NCI-H460 (cell line): Measurements from ENCODE around the gene GLB1L. TPM values are rescaled to one million over a fixed set of nuclear protein-coding genes. Genes with fewer than 3 reads are reported as not detected.

Experiments used
- DNase-seq: peaks from one replicate; pipeline ENCODE4 v3.0.0-alpha.2; 2016; ENCODE audit warnings: low read depth; ENCODE audit errors: extremely low read depth
- total RNA-seq: library from RNA; depleted of rRNA; stranded (reverse); fragments of >200 nt; shearing (Covaris generic); gene quantifications from 2 replicates; pipeline ENCODE4 v1.2.3, GENCODE V29; 2014

Gene GLB1L
- total RNA-seq, 1 experiment from 2014 or later = 14.0 TPM

DNA sequence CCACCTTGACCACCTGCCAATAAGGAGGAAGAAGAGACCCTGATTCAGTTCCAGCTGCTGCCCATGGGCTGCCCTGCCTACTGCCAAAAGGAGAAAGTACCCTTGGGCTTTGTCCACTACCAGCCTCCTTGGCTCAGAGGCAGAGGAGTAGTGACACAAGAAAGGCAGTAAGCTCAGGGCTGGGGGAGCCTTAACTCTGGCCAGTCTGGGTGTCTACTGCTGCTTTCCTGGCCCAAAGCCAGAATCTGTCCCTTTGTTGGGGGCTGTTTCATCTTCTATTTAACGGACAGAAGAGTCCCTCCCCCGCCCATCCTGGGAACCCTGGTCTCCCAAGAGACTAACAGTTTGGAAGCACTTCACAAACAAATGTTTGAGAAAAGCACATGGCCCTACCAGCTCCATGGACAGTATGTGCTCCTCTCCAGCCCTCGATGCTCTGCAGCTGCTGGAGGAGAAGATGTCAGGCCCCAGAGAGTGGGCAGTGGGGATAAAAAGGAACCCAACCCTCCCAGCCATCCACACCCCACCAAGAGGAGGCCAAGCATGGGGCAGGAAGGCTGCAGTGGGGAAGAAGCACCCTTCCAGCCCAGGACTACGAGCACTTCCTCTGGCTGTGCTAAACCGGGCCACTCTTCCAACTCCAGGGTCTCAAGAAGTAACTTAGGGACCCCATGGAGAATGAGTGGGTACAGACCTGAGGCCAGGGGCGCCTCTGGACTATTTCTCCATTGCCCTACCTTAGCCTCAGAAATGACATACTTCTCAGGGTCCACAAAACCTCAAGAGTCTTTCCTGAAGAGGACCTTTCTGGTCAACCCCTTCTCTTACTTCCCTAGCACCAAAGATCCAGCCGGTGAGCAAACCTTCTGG, 17.0 kb downstream of the GLB1L start:
- no peak for DNase-seq

DNA sequence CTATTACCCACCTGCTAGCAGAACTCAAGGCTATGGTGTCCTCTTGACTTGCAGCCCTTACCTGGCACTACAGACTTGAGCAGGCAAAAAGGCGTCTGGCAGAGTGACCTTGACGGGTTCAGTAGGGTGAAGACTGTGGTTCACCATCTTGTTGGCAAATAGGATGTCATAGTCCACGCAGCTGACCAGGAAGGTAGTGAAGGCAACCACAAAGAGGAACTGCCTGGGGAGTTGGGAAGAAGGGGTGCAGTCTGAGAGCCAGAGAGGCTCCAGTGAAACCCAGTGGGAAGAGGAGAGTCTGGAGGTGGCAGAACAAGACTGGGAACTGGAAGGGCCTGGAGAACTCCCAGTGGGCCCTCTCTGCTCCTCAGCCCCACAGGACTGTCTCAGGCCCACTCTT, 19.9 kb downstream of the GLB1L start:
- no peak for DNase-seq

DNA sequence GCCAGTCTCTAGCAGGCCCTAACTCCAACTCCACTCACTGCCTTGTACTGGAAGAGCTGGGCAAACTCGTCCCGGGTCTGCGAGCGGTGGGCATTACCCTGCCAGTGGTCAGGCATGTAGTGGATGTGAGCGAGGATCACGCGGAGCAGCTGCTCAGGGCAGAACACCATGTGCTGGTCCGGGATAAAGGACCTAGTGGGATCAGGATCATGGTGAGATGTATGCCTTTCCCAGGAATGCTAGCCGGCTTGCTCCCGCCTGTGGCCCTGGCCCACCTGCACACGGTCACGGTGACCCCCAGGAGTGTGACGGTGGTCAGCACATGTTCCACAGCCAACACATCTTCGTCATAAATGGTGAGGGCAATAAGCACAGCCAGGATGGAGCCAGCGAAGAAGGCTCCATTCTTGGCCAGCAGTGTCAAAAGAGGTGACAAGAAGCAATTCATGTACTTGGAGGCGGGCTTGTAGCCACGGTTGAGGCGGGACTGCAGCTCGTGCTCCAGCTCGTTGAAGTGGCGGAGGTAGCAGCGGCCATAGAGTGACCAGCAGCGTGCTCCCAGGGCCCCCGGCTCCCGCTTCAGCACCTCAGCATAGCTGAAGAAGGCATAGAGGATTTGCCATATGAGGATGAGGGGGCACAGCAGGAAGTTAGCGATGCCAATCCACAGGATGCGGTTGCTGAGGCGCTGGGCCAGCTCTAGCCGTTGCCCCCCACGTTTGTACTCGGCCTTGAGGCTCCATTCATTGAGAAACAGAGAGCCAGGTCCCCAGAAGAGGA, 21.2 kb downstream of the GLB1L start:
- DNase-seq = no peak

DNA sequence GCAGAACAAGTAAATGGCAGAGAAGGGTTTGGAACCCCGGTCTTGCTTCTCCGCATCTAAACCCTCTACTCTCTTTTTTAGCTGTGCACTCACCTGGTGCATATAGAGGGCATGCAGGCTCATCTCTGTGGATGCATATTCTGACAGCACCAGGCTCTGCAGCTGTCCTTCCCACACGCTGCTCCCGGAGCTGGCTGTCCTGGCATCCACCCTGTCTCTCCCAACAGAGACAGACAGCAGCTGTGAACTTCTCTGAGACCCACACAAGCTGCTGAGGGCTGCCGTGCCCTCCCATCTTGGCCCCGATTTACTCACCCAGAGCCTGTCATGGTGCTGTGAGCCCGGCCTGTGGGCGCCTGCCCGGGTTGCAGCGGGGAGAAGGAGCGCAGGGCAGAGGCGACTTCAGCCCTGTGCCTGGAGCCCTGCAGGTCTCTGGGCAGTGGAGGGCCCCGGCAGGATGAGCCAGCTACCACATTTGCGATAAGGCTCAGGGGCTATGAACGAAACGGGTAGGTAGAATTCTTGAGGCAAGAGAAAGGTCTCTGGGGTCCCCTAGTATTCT, 23.2 kb downstream of the GLB1L start:
- DNase-seq = no peak

DNA sequence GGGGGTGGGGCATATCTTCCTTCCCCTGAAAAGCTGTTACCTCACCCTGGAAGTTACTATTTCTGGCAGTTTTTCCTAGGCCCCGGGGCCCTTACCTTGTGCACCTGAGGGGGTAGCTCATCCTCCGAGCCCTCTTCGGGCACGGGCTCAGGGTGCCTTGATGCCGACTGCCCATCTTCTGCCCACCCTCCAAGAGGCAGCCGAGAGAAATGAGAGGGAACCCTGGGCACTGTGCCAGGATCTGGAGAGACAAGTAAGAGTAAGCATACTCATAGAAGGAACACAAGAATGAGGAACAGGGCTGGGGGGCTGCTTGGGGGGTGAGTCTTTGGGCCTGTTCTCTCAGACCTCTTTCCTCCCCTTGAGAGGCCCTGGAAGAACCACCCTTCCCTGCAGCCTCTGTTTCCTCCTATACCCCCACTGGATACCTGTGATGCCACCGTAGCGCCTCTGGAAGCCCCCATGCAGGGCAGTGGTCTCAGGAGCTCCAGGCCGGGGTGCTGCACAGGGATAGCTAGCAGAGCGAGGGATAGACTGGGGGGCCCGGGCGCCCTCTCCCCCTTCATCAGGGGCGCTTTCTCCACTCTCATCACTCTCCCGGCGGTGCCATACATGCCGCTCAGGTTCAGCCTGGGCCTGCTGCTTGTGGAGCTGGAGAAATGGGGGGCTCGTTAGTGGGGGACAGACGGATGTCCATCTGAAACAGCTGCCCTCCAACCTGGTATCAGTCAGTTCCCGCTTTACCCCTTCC, 24.4 kb downstream of the GLB1L start:
- no peak for DNase-seq

DNA sequence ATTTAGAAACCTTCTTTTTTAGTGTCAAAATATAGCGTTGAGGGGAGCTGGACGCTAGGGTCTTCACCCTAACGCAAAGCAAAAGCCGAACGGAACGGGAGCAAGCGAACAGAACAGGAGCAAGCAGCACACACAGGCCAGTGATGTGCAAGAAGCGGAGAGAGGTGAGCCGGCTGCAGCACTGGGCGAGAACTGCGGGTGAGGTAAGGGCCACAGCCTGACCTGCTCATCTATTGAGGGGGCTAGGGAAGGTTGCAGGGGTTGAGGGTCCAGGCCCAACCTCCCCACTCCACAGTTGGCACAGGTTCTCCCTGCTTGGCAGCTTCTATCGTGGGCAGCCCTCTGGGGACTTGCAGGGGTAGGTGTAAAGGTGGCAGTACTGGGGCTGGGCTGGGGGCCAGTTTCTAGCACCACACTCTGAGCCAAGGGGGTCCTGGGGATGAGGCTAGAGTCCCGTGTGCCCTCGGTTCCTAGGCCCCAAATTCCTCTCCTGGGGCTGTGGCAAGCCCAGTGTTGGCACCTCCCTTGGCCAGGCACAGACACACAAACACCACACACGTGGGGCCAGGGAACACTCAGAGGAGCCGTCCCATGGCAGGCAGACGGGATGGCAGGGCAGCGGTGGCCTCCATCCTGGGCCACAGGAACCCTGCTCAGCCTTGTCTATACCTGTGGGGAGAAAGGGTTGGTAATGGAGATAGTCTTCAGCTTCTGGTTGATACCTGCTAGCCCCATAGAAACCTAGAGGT, 25.3 kb downstream of the GLB1L start:
- no peak for DNase-seq

DNA sequence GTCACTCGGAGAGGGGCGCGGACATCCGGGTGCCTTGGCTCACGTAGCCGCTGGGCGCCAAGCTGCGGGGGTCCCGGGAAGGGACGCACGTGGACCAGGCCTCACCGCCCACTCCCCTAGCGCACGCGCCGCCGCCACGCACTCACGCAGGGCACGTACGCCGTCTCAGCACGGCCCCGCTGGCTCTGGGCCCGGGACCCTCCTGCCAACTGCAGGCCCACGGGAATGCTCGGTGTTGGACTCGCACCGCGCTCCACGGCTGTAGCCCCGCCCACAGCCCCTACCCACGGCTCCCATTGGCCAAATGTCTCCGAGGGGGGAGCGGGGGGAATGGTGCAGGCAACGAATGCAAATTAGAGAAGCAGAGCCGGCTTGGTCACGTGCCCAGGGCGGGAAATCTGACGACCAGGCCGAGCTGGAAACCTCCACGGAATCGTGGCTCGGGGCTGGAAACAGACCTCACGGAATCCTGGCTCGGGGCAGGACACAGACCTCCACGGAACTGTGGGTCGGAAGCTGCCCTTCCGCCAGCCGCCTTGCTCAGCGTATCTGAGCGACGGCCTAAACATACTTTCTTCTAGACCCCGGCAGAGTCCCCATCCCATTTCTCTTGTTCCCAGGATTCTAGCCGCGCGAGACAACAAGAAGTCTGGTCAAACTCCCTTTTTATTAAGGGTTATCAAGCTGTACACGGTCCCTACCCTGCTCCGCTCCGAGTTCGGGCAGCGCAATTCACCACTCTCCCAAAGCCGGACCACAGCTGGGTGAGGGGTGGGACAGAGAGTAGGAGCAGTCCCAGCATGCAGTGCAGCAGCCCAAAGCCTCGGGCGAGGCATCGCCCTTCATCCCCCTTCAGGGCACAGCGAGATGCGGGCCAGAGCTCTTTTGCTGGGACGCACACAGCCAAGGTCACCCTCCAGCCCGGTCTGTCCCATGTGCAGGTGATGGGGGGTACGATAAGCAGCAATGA, 26.2 kb downstream of the GLB1L start, which contains the start of gene ABCB6:
Gene ABCB6 (minus strand): TSS at position 227 of the 970 bp plus-strand sequence. CDS start 285 bp downstream, outside the sequence.
- peak; percentile 93 for DNase-seq

DNA sequence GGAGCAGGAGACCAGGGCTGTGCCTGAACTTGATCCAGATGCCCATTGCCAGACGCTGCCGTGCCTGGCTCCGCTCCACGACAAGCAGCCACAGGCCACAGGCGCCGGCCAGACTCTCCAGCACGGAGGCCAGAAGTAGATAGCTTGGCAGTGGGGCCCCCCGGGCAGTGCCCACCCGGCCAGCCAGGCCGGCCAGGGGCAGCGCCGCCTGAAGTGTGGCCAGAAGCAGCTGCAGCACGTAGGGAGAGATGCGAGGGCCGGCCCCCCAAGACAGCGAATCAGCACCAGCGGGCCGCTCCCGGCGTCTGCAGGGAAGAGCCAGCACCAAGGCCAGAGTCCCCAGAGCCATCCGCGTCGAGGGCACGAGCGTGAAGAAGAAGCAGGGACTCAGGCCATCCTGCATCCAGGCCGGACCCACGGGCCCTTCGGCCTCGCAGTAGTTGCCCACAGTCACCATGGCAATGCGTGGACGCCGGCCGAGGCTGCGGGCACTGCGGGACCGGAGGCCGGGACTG, 27.0 kb downstream of the GLB1L start:
- peak; percentile 48 for DNase-seq

DNA sequence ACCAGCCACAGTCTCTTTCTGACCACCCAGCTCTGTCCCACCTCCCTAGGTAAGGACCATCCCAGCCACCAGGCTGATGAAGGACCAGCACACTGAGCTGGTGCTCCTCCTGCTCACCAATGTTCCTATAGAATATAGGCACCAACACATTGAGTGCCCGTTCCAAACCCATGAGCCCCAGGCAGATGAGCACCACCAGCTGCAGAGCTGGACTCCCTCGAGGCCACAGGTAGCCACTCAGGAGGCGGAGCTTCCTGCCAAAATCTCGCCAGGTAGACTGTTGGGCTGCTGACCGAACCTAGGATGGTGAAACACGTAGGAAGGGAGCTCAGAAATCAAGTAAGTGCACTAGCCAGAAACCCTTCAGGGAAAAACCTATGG, 28.7 kb downstream of the GLB1L start:
- DNase-seq = no peak

DNA sequence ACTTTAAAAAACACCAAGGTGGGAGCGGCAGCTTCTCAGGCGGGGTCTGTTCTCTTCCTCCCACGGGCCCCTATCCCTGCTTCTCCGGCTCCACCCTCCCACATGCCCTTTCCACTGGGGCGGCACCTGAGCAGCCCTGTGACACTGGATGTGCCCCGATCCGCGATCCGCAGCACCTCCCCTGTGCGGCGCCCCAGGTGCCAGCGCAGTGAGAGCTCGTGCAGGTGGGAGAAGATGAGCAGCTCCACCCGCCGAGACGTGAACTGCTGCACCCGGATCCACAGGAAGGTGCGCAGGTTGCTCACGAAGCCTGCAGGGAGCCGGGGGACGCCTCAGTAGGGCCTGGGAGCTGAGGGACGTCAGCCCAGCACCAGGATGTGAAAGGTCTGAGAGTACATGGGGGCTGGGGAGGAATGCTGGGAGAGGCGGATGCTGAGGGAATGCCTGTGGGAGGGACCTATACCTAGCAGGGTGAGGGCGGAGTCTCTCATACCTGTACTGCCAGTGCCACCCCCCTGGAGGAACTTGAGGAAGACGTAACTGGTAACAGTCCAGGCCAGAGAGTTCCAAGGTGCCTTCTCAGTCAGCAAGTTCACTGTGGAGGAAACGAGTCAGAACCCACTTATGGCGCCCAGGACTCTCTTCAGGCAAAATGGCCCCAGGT, 29.2 kb downstream of the GLB1L start:
- DNase-seq = no peak

DNA sequence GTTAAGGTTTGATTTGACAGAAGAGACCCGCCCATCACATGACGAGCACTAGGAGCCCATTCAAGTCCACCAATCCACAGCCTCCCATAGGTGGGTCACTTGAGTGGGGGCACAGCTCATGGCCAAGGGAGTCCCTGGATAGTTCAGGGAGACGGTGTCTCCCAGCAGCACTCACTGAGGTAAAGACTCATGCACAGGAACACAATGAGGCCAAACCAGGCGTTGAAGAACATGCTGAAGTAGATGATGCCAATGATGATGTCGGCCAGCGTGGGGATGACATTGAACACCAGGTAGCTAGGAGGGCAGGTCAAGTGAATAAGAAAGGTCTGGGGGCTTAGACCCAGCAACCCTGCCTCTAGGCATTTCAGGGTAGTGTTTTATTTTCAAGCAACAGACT, 30.5 kb downstream of the GLB1L start:
- no peak for DNase-seq

DNA sequence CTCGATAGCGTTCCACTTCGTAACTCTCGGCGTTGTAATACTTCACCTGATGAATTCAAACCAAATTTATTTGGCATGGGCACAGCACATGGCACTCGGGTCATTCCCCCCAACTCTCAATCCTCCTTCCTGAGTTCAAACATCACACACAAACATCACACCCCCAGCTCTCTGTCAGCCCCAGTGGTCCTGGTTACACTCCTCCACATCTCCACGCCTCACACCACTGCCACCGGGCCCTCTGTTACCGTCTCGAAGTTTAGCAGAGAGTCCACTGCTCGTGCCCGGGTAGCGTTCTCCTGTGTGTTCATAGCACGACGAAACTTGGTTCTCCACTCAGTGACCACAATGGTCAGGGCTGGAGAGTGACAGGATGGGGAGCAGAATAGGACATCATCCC, 31.1 kb downstream of the GLB1L start:
- DNase-seq = no peak

DNA sequence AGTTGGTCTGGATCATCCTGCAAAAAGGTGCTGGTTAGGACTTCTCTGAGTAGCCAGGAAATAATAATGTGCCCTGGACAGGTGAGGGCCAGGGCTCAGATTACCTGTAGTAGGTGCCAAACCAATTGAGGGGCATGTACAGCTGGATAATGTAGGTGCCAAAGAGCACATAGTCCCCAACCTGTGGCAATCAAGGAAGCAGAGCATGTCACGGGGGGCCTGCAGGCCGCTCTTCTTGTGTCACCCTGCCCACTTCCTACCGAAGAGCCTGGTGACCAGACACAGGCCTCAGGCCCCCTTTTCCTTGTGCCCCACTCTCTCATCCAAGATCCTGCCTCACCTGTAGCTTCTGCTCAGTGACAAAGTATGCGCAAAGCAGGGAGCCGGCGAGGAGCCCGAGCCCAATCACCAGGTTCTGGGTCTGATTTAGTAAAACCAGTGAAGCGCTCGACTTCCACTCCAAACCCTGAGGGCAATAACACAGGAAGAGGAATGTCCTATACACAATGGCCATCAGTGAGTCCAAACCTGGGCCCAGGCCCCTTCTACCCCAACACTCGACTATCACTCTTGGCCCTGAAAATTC, 31.7 kb downstream of the GLB1L start:
- DNase-seq = no peak

DNA sequence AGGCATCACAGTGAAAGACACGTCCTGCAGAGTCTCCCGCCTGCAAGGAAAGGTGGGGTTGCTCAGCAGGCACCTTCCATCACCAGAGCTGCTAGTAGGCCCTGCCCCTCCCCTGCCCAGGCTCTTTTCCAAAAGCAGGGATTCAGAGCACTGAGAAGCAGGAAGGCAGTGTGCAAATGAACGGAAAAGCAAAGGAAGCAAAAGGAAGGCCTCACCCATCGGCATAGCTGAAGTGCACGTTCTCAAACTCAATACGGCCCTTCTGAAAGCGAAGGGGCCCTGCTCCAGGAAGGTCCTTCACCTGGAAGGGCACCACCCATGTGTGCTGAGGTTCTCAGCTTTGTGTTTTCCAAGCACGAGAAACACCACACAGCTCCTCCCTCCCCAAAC, 32.2 kb downstream of the GLB1L start:
- no peak for DNase-seq

DNA sequence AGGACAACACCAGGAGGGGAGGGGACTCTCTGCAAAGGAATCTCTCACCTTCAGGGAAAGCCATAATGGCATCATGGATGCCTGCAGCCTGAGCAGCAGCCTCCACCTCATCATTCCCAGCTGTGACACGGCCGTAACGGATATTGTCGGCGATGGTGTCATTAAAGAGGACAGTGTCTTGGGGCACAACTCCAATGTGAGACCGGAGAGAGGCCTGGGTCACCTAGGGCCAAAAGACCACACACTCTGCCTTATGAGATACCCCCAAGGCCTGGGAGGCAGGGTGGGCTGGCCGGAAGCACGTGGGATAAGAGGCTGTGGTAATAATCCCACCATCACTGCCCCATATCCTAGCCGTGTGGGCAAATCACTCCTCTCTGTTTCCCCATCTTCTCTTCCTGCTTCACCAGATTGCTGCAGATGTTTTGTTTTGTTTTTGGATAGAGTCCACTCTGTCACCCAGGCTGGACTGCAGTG, 34.3 kb downstream of the GLB1L start:
- no peak for DNase-seq

DNA sequence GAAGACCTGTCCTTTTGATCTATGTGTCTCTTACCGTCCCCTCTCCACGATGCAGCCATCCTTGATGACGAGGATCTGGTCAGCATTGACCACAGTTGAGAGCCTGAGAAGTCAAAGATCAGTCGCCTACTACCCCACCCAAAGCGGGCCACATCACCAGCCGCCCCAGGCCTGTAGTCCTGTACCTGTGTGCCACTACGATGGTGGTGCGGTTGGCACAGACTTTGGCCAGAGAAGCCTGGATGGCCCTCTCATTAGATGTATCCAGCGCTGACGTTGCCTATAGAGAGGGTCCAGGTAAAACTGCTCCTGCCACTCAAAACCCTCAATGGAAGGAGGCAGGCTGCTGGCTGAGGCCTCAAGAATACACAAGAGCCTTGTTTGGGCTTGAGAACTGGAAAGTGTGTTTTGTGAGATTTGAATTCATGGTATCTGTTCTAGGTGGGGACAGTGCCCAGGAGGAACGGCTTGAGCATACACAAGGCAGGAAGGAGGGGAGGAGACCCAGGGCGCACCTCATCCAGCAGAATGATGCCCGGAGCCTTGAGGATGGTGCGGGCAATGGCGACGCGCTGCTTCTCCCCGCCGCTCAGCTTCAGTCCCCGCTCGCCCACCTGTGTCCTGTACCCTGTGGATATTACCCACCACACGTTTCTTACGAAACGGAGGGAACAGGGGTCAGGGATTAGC, 34.9 kb downstream of the GLB1L start:
- DNase-seq = no peak
